GM12875 (cell line): ENCODE measurements around the gene DTWD2.

Experiments used
- H3K4me3 ChIP-seq: one replicate; pipeline ENCODE4 v1.5.1; 2011; ENCODE audit warnings: low read depth, low read length, control low read depth
- CTCF ChIP-seq: IDR thresholded peaks from 2 replicates; pipeline ENCODE4 v1.5.1; 2011; ENCODE audit warnings: low read depth, mild to moderate bottlenecking, control low read depth, inconsistent platforms, low read length, moderate library complexity, borderline replicate concordance; ENCODE audit not compliant: insufficient read depth

The DTWD2 gene

GRCh38 chr5:118818604-118819003 lies 169.7 kb downstream of the DTWD2 start:
- TF ChIP-seq CTCF: no peak
- no peak overlapping the region for H3K4me3 ChIP-seq

GRCh38 chr5:118808441-118808840 lies 179.9 kb downstream of the DTWD2 start:
- no peak overlapping the region for H3K4me3 ChIP-seq
- no peak for TF ChIP-seq CTCF

GRCh38 chr5:118806571-118806970 lies 181.8 kb downstream of the DTWD2 start:
- TF ChIP-seq CTCF: no peak
- no peak overlapping the region for H3K4me3 ChIP-seq

- TF ChIP-seq CTCF: no peak
- no peak overlapping the region for H3K4me3 ChIP-seq
Observed at GRCh38 chr5:118802335-118802734, 186.0 kb downstream of the DTWD2 start.

- no peak overlapping the region for H3K4me3 ChIP-seq
- TF ChIP-seq CTCF: no peak
Observed at GRCh38 chr5:118796081-118796480, 192.3 kb downstream of the DTWD2 start.

- no peak for TF ChIP-seq CTCF
- H3K4me3 ChIP-seq: no peak overlapping the region
Observed at GRCh38 chr5:118794281-118794680, 194.1 kb downstream of the DTWD2 start.

GRCh38 chr5:118793652-118794051 lies 194.7 kb downstream of the DTWD2 start:
- no peak for TF ChIP-seq CTCF
- H3K4me3 ChIP-seq: no peak overlapping the region
